Body of pancreas (tissue), 4 donors: Measurements from ENCODE around the gene TSPAN15. TPM values are rescaled to one million over a fixed set of nuclear protein-coding genes. Genes with fewer than 3 reads are reported as not detected.

Source experiments
- ATAC-seq: fragments of 150-250 bp; one replicate; pipeline ENCODE4 v1.9.1; 2016
- DNase-seq, 4 donors: peaks; one replicate each; pipeline ENCODE4 v3.0.0-alpha.2; 2019
- H3K27ac ChIP-seq, 4 donors: fragments of 200-600 bp; sonication (generic); 1 replicate in 3 of 4; 2 replicates in 1 of 4; pipeline versions ENCODE4 v1.5.1 to v1.6.1; 2016 to 2019; ENCODE audit warnings: mild to moderate bottlenecking in 1 of 4, mixed read lengths in 1 of 4, moderate library complexity in 1 of 4
- H3K27me3 ChIP-seq, 2 donors: fragments of 200-600 bp; sonication (generic); one replicate each; pipeline ENCODE4 v1.6.0; 2016; ENCODE audit warnings: mild to moderate bottlenecking in 1 of 2
- H3K36me3 ChIP-seq, 2 donors: fragments of 200-600 bp; sonication (generic); replicated peaks in 1 of 2; 2 replicates each; pipeline ENCODE4 v1.5.1; 2016; ENCODE audit warnings: low read depth in 2 of 2; ENCODE audit not compliant: insufficient read depth in 1 of 2
- H3K4me1 ChIP-seq: fragments of 200-600 bp; sonication (generic); one replicate; pipeline ENCODE4 v1.6.0; 2016
- H3K4me3 ChIP-seq, 2 donors: fragments of 200-600 bp; sonication (generic); 1 replicate in 1 of 2; 2 replicates in 1 of 2; pipeline ENCODE4 v1.5.1; 2016 to 2019
- H3K9me3 ChIP-seq, 3 donors: fragments of 200-600 bp; sonication (generic); 1 replicate in 2 of 3; 2 replicates in 1 of 3; pipeline ENCODE4 v1.5.1; 2016
- POLR2A ChIP-seq, 3 donors: fragments of 450-650 bp; IDR thresholded peaks; one replicate each; pipeline ENCODE4 v1.6.1; 2016; ENCODE audit warnings: antibody characterized with exemption in 3 of 3, mild to moderate bottlenecking in 2 of 3
- WGBS, 2 donors: methylation state at CpG; one replicate each; pipeline ENCODE4 v1.1.5; 2017; 5-methylcytosine and 5-hydroxymethylcytosine counted together
- intact Hi-C: fragments of 100-400 bp; cut with DNase I; formaldehyde crosslinking; loops from one replicate; pipeline ENCODE4 v1.15.1; 2023
- total RNA-seq, 2 donors: library from RNA; depleted of rRNA; stranded (reverse); fragments of >200 nt; gene quantifications; one replicate each; pipeline ENCODE4 v1.1.0, GENCODE V29; 2016
- TF ChIP-seq, protein P1 (sequence below), 7 experiments: fragments of 450-650 bp in 4 of 7; fragments of 200-600 bp in 3 of 7; sonication (generic) in 3 of 7; IDR thresholded peaks; one replicate each; pipeline ENCODE4 v1.5.1; 2016 to 2019; ENCODE audit warnings: antibody characterized with exemption in 7 of 7

TSPAN15 gene
- 10 to 100 TPM; 20.0 to 32.0 TPM for total RNA-seq

DNA sequence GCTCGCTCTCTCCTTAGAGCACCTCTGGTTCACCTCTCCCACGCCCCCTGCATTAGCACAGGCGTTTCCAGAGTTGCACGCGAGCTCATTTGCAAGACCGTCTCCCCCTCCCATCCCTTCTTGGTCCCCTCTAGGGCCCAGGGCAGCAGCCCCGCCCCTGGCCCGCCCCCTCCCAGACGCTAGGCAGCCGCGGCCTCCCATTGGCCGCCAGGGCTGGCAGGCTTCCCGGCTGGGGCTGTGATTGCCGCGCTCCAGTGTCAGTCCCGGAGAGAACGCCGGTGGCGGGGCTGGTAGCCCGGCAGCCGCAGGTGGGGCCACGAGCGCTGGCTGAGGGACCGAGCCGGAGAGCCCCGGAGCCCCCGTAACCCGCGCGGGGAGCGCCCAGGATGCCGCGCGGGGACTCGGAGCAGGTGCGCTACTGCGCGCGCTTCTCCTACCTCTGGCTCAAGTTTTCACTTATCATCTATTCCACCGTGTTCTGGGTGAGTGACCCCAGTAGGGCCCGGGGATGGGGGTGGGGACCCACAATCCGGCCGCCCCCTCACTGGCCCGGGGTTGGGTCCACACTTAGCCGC lies at the start of gene TSPAN15:
TSS of gene TSPAN15 (plus strand) at position 257 of the 575 bp plus-strand sequence. CDS start at position 387, 130 bp downstream.
- Histone ChIP-seq H3K27me3 (no peaks in the 10 kb centered on the region), H3K4me1 (peaks cover 36% of the 10 kb centered on the region), H3K36me3 (no peaks in the 10 kb centered on the region), H3K9me3 (no peaks in the 10 kb centered on the region), H3K4me3 (peak within 1 kb of the TSS; percentile 43 to 59), H3K27ac (peak within 1 kb of the TSS; percentile 72 to 87 (median 79))
- TF ChIP-seq POLR2A (IDR thresholded peaks at IDR 0.05) = peak in 2 of 3 donors; percentile 34 to 57
- TF ChIP-seq, protein P1, sequence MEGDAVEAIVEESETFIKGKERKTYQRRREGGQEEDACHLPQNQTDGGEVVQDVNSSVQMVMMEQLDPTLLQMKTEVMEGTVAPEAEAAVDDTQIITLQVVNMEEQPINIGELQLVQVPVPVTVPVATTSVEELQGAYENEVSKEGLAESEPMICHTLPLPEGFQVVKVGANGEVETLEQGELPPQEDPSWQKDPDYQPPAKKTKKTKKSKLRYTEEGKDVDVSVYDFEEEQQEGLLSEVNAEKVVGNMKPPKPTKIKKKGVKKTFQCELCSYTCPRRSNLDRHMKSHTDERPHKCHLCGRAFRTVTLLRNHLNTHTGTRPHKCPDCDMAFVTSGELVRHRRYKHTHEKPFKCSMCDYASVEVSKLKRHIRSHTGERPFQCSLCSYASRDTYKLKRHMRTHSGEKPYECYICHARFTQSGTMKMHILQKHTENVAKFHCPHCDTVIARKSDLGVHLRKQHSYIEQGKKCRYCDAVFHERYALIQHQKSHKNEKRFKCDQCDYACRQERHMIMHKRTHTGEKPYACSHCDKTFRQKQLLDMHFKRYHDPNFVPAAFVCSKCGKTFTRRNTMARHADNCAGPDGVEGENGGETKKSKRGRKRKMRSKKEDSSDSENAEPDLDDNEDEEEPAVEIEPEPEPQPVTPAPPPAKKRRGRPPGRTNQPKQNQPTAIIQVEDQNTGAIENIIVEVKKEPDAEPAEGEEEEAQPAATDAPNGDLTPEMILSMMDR (IDR thresholded peaks at IDR 0.05) = no peak
- intact Hi-C loops = no loop called here
- 1 to 6% methylated on average over 9 to 35 of the region's 45 CpGs for WGBS, 2 donors
- ATAC-seq (peak; percentile 89), DNase-seq (peak; percentile 90 to 95 (median 92))

DNA sequence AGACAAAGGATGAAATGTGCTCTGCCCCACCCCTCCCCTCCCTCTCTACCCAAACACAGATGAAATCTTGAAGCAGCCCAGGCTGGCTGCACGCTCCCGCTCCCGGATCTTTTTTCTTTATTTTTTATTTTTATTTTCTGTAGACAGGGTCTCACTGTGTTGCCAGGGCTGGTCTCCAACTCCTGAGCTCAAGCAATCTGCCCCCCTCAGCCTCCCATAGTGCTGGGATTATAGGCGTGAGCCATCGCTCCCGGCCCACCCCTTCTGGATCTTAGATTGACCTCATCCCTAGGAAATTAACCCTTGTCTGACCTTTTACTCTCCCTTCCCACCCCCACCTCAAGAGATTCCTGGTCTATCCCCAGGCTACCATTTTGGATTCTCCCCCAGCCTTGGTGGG lies 48.9 kb upstream of the TSPAN15 start:
- Histone ChIP-seq H3K4me3 (no peak overlapping the region), H3K36me3 (peaks cover 0 to 1% of the 10 kb centered on the region in 2 donors), H3K27ac (no peak overlapping the region), H3K4me1 (no peaks in the 10 kb centered on the region), H3K9me3 (no peaks in the 10 kb centered on the region), H3K27me3 (no peaks in the 10 kb centered on the region)
- DNase-seq (no peak), ATAC-seq (no peak)
- WGBS, 2 donors = 68 to 71% methylated on average over 6 of the region's 6 CpGs
- no peak for TF ChIP-seq POLR2A (IDR thresholded peaks at IDR 0.05)
- TF ChIP-seq, protein P1 (IDR thresholded peaks at IDR 0.05) = no peak
- intact Hi-C loops = loop anchor here (10.0 kb wide), 1 partner anchor 232 kb away; the partner anchor contains the start of gene FAM241B

DNA sequence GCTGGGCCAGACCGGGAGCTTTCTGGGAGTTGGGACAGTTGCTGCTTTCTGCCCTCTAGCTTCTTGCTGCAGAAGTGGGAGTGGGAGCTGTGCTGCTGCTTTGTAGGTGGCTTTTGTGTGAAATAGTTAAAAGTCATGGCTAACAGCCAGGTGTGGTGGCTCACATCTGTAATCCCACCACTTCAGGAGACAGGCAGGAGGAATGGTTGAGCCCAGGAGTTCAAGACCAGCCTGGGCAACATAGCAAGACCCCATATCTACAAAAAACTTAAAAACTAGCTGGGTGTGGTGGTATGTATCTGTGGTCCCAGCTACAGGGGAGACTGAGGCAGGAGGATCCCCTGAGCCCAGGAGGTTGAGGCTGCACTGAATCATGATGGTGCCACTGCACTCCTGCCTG lies 48.2 kb upstream of the TSPAN15 start:
- TF ChIP-seq, protein P1 (IDR thresholded peaks at IDR 0.05) = no peak
- TF ChIP-seq POLR2A (IDR thresholded peaks at IDR 0.05) = no peak
- Histone ChIP-seq H3K27ac (no peak overlapping the region), H3K4me3 (no peak overlapping the region), H3K9me3 (no peaks in the 10 kb centered on the region), H3K27me3 (no peaks in the 10 kb centered on the region), H3K4me1 (peaks cover 3% of the 10 kb centered on the region), H3K36me3 (peaks cover 0 to 1% of the 10 kb centered on the region in 2 donors)
- WGBS, 2 donors = 70 to 80% methylated on average over 1 of the region's 1 CpG
- DNase-seq (no peak), ATAC-seq (no peak)
- intact Hi-C loops = loop anchor here (10.0 kb wide), 1 partner anchor 232 kb away; the partner anchor contains the start of gene FAM241B

DNA sequence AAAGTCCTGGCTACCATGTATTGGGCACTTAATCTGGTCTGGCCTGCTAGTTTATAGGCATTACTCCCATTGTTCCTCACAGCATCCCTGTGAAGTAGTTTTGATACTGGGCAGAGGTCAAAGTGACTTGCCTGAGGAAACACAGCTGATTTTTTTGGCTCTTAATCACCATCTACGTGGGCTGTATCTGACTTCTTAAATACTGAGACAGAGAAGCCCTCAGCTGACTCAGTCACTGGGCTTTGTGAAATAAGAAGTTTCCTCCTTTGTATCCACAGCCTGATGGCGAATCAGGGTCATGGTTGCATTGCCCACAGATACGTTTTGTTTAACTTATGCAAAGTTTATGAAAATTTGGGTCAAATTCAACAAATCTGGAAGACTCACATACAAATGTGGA lies 47.7 kb upstream of the TSPAN15 start:
- Histone ChIP-seq H3K4me1 (peaks cover 7% of the 10 kb centered on the region), H3K36me3 (peaks cover 0 to 1% of the 10 kb centered on the region in 2 donors), H3K4me3 (no peak overlapping the region), H3K27me3 (no peaks in the 10 kb centered on the region), H3K27ac (no peak overlapping the region), H3K9me3 (no peaks in the 10 kb centered on the region)
- ATAC-seq (no peak), DNase-seq (no peak)
- intact Hi-C loops = loop anchor here (10.0 kb wide), 1 partner anchor 231 kb away; the partner anchor contains the start of gene FAM241B
- 64 to 69% methylated on average over 3 of the region's 3 CpGs for WGBS, 2 donors
- TF ChIP-seq POLR2A (IDR thresholded peaks at IDR 0.05) = no peak
- TF ChIP-seq, protein P1 (IDR thresholded peaks at IDR 0.05) = no peak

DNA sequence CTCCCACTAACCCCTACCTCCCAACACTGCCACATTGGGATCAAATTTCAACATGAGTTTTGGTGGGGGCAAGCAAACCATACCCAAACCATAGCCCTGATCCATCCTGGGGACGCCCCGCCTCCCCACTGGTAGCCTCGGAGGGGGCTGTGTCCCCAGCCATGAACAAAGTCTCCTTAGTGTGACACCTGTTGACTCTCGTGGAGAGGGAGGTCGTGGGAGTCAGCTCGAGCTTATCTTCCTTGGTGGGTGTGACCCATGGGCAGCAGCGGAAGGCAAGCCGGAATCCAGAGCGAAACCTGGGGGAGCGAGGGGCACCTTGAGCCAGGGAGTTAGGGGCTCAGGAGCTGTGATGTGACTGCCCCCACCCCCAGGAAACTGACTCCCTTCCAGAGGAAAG lies 46.5 kb upstream of the TSPAN15 start:
- no peak for DNase-seq
- Histone ChIP-seq H3K4me3 (no peak overlapping the region), H3K27ac (no peak overlapping the region), H3K36me3 (peaks cover 0 to 1% of the 10 kb centered on the region in 2 donors), H3K27me3 (no peaks in the 10 kb centered on the region), H3K9me3 (no peaks in the 10 kb centered on the region), H3K4me1 (peaks cover 13% of the 10 kb centered on the region)
- 67 to 78% methylated on average over 10 of the region's 10 CpGs for WGBS, 2 donors
- ATAC-seq = no peak
- no peak for TF ChIP-seq POLR2A (IDR thresholded peaks at IDR 0.05)
- TF ChIP-seq, protein P1 (IDR thresholded peaks at IDR 0.05) = no peak
- intact Hi-C loops = loop anchor here (10.0 kb wide), 1 partner anchor 230 kb away; the partner anchor contains the start of gene FAM241B
